ENCODE measurements around the gene FHL2.
"Not testable (repeated sequence)": the region's sequence is repeated elsewhere in the genome, so short reads cannot be mapped to it uniquely, and the experiment has no call there.

FHL2 gene

DNA sequence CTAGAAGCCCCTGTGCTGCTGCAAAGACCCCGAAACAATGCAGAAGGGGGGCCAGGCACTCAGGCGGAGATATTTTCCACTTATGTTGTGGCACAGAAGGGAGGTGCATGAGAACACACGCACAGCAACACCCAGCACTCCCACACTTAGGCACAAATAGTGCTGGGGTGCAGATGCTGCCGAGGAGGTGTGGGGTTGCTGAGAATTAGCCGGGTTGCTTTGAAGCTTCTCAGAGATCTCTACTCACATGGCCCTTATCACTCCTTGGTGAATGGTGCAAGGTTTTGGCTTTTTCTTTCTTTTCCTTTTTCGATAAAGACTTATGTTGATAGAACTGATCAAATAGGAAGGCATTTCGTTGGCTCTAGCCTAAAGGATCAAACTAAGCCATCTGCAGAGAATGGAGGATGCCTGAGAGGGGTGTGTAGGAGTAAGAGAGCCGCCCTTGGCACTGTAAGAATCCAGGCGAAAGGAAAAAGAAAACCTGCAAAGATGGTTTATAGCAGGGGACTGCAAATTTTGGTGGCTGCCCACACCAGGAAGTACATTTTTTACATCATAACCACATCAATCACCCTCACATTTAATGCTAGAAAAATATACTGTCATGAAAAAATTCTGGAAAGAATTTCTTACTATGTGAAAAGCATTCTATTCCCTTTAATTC, 27.9 kb upstream of the FHL2 start:
- no peaks in the 10 kb centered on the region for H3K9me3 ChIP-seq
- DNase-seq: no peak
- H3K4me3 ChIP-seq (ENCODE audit: low read depth, low read length): no peak overlapping the region
- no peaks in the 10 kb centered on the region for H3K36me3 ChIP-seq
- no peaks in the 10 kb centered on the region for H3K4me1 ChIP-seq
- TF ChIP-seq, protein P1, sequence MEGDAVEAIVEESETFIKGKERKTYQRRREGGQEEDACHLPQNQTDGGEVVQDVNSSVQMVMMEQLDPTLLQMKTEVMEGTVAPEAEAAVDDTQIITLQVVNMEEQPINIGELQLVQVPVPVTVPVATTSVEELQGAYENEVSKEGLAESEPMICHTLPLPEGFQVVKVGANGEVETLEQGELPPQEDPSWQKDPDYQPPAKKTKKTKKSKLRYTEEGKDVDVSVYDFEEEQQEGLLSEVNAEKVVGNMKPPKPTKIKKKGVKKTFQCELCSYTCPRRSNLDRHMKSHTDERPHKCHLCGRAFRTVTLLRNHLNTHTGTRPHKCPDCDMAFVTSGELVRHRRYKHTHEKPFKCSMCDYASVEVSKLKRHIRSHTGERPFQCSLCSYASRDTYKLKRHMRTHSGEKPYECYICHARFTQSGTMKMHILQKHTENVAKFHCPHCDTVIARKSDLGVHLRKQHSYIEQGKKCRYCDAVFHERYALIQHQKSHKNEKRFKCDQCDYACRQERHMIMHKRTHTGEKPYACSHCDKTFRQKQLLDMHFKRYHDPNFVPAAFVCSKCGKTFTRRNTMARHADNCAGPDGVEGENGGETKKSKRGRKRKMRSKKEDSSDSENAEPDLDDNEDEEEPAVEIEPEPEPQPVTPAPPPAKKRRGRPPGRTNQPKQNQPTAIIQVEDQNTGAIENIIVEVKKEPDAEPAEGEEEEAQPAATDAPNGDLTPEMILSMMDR (IDR thresholded peaks at IDR 0.05; ENCODE audit: low read depth, low read length): no peak
- no peaks in the 10 kb centered on the region for H3K27me3 ChIP-seq

DNA sequence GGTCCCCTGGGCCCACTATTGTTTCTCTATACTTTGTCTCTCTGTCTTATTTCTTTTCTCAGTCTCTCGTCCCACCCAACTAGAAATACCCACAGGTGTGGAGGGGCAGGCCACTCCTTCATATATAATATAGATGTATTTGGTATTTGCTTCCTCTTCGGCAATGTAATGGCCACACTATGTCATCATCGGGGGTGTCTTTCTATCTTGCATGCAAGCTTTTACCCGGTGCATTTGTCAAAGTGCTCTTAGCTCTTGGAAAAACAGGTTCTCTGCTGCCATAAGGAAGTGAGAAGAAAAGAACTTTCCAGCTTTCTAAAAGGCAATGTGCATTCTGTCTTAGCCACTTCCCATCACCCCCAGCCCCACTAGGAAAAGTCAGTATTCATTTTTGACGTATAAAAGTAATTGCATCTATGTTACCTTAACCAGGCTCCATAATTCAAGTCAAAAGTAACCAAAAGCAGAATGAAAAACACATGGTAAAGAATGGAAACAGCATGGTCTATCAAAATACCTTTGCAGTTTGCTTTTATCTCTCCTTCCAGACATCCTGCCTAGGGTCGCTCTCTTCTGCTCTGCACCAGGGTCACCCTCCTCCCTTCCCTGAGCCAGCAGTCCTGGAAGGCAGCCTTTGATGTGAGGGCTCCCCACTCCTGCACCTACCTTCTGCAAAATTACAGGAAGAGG, 27.2 kb upstream of the FHL2 start:
- H3K27me3 ChIP-seq: no peaks in the 10 kb centered on the region
- H3K4me3 ChIP-seq (ENCODE audit: low read depth, low read length): no peak overlapping the region
- H3K9me3 ChIP-seq: no peaks in the 10 kb centered on the region
- no peaks in the 10 kb centered on the region for H3K36me3 ChIP-seq
- no peaks in the 10 kb centered on the region for H3K4me1 ChIP-seq
- TF ChIP-seq, protein P1 (IDR thresholded peaks at IDR 0.05; ENCODE audit: low read depth, low read length): no peak
- DNase-seq: no peak

DNA sequence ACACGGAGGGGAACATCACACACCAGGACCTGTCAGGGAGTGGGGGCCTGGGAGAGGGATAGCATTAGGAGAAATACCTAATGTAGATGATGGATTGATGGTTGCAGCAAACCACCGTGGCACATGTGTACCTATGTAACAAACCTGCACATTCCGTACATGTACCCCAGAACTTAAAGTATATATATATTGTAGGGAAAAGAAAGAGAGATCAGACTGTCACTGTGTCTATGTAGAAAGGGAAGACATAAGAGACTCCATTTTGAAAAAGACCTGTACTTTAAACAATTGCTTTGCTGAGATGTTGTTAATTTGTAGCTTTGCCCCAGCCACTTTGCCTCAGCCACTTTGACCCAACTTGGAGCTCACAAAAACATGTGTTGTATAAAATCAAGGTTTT, 26.0 kb upstream of the FHL2 start:
- not testable (repeated sequence) for H3K27me3 ChIP-seq; H3K9me3 ChIP-seq; DNase-seq; H3K4me3 ChIP-seq (ENCODE audit: low read depth, low read length); H3K36me3 ChIP-seq; H3K4me1 ChIP-seq

DNA sequence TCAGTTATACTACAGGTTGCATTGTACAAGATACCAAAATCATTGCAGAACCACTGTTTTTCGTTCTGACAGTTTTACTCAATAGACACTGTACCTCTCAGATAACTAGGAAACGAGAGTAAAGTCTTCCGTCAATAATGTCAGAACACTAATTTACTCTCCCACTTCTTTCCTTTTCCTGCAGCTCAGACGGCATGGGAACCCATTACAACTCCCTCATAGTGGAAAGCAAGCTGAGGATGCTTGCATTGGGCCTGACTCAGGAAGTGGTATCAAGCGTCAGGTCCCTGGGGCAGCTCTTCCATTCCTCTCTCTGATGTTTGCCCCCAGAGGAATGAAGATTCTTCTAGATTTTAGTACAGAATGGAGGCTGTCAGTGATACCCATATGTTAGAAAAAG, 23.9 kb upstream of the FHL2 start:
- no peaks in the 10 kb centered on the region for H3K36me3 ChIP-seq
- H3K4me3 ChIP-seq (ENCODE audit: low read depth, low read length): no peak overlapping the region
- DNase-seq: no peak
- H3K9me3 ChIP-seq: no peaks in the 10 kb centered on the region
- H3K27me3 ChIP-seq: no peaks in the 10 kb centered on the region
- H3K4me1 ChIP-seq: no peaks in the 10 kb centered on the region
- TF ChIP-seq, protein P1 (IDR thresholded peaks at IDR 0.05; ENCODE audit: low read depth, low read length): no peak

DNA sequence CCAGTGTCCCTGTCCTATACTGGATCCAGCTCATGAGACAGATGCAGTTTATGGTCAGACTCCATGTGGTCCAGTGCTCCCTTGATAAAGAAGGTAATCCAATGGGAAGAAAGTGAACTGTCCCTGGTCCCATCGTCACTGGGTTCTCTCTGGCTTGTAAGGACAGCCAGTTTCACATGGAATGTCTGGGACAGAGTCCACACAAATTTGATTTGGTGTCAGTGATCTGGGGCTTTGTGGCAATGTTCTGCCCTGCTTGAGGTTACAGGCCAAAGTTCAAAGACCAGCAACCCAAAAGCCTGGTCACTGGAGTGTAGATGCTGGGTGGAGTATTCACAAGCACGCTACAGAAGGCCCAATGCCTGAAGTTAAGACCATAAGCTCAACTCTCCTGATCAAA, 22.2 kb upstream of the FHL2 start:
- H3K4me3 ChIP-seq (ENCODE audit: low read depth, low read length): no peak overlapping the region
- no peaks in the 10 kb centered on the region for H3K9me3 ChIP-seq
- DNase-seq: no peak
- no peaks in the 10 kb centered on the region for H3K36me3 ChIP-seq
- no peaks in the 10 kb centered on the region for H3K4me1 ChIP-seq
- H3K27me3 ChIP-seq: no peaks in the 10 kb centered on the region
- TF ChIP-seq, protein P1 (IDR thresholded peaks at IDR 0.05; ENCODE audit: low read depth, low read length): no peak

DNA sequence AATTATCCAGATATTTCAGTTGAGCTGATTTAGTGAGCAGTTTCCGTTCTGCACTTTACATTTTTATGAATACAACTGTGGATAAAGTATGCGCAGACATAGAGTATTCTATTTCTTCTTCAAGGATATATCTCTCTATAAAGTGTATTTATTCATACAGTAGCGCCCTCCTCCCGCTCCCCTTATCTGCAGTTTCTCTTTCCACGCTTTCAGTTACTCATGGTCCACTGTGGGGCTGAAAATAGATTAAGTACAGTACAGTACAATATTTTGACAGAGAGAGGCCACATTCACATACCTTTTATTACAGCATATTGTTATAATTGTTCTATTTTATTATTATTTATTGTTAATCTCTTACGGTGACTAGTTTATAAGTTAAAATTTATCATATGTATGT, 19.7 kb upstream of the FHL2 start:
- H3K27me3 ChIP-seq: no peaks in the 10 kb centered on the region
- no peaks in the 10 kb centered on the region for H3K4me1 ChIP-seq
- TF ChIP-seq, protein P1 (IDR thresholded peaks at IDR 0.05; ENCODE audit: low read depth, low read length): no peak
- H3K4me3 ChIP-seq (ENCODE audit: low read depth, low read length): no peak overlapping the region
- no peaks in the 10 kb centered on the region for H3K9me3 ChIP-seq
- H3K36me3 ChIP-seq: no peaks in the 10 kb centered on the region
- no peak for DNase-seq

Data from BE2C (cell line).